Fibroblast of lung (primary cell): Measurements from ENCODE around the gene TMEM115. TPM values are rescaled to one million over a fixed set of nuclear protein-coding genes. Genes with fewer than 3 reads are reported as not detected.

Source experiments
- DNase-seq, 2 donors: peaks; one replicate each; pipeline versions ENCODE4 v3.0.0 to v3.0.0-alpha.2; 2010; ENCODE audit warnings: low read depth in 2 of 2
- H2AFZ ChIP-seq: 2 replicates; pipeline ENCODE4 v1.5.1; 2012; ENCODE audit warnings: low read length, control low read depth, inconsistent platforms
- H3K27ac ChIP-seq: 2 replicates; pipeline ENCODE4 v1.5.1; 2011; ENCODE audit warnings: low read length, control low read depth; ENCODE audit not compliant: insufficient read depth
- H3K27me3 ChIP-seq: 2 replicates; pipeline ENCODE4 v1.5.1; 2011; ENCODE audit warnings: mild to moderate bottlenecking, low read length; ENCODE audit not compliant: control insufficient read depth, insufficient read depth
- H3K36me3 ChIP-seq: 2 replicates; pipeline ENCODE4 v1.5.1; 2011; ENCODE audit warnings: low read length; ENCODE audit not compliant: control insufficient read depth, insufficient read depth
- H3K4me1 ChIP-seq: 2 replicates; pipeline ENCODE4 v1.5.1; 2011; ENCODE audit warnings: low read length; ENCODE audit not compliant: control insufficient read depth, insufficient read depth; ENCODE audit errors: extremely low read depth
- H3K4me2 ChIP-seq: 2 replicates; pipeline ENCODE4 v1.5.1; 2011; ENCODE audit warnings: low read length, control low read depth; ENCODE audit not compliant: insufficient read depth; ENCODE audit errors: extremely low read depth
- H3K4me3 ChIP-seq, 4 experiments: fragments of 200-600 bp in 1 of 4; sonication (generic) in 1 of 4; replicated peaks in 1 of 4; 2 replicates each; pipeline ENCODE4 v1.5.1; 2011 to 2016; ENCODE audit warnings: low read length in 4 of 4, low read depth in 3 of 4, mild to moderate bottlenecking in 3 of 4, control low read depth in 2 of 4, inconsistent platforms in 1 of 4, mixed read lengths in 1 of 4; ENCODE audit not compliant: insufficient read depth in 1 of 4; ENCODE audit errors: control extremely low read depth in 1 of 4
- H3K79me2 ChIP-seq: 2 replicates; pipeline ENCODE4 v1.5.1; 2012; ENCODE audit warnings: mild to moderate bottlenecking, low read length, inconsistent platforms; ENCODE audit not compliant: control insufficient read depth, insufficient read depth
- H3K9ac ChIP-seq: 2 replicates; pipeline ENCODE4 v1.5.1; 2011; ENCODE audit warnings: mild to moderate bottlenecking, low read length, control low read depth; ENCODE audit not compliant: insufficient read depth
- H3K9me3 ChIP-seq: 2 replicates; pipeline ENCODE4 v1.5.1; 2012; ENCODE audit warnings: low read depth, low read length; ENCODE audit not compliant: control insufficient read depth, insufficient read depth
- H4K20me1 ChIP-seq: 2 replicates; pipeline ENCODE4 v1.5.1; 2011; ENCODE audit warnings: low read length; ENCODE audit not compliant: control insufficient read depth, insufficient read depth; ENCODE audit errors: extremely low read depth
- EZH2 ChIP-seq: IDR thresholded peaks from 2 replicates; pipeline ENCODE4 v1.5.1; 2012; ENCODE audit warnings: low read length, control low read depth, mild to moderate bottlenecking; ENCODE audit errors: missing control alignments
- polyA plus RNA-seq, 2 donors: library from polyadenylated mRNA; depleted of rRNA in 1 of 2; stranded (reverse) in 1 of 2; unstranded in 1 of 2; fragments of >200 nt; gene quantifications; 2 replicates each; pipeline ENCODE4 v1.2.1, GENCODE V29; 2011 to 2012; ENCODE audit warnings: missing spikeins in 1 of 2
- total RNA-seq: library from RNA; depleted of rRNA; stranded (reverse); fragments of >200 nt; gene quantifications from 2 replicates; pipeline ENCODE4 v1.2.1, GENCODE V29; 2014
- TF ChIP-seq, protein P1 (sequence below), 2 donors: IDR thresholded peaks in 1 of 2; conservative IDR thresholded peaks in 1 of 2; 1 replicate in 1 of 2; 2 replicates in 1 of 2; pipeline ENCODE4 v1.5.1; 2011 to 2012; ENCODE audit warnings: low read length in 2 of 2, control low read depth in 1 of 2, inconsistent platforms in 1 of 2, low read depth in 1 of 2, mild to moderate bottlenecking in 1 of 2

Gene TMEM115
- total and polyA plus RNA-seq, 2 donors (not counting 1 experiment from before 2014, with no cell fraction given) = 28.2 to 44.8 TPM

DNA sequence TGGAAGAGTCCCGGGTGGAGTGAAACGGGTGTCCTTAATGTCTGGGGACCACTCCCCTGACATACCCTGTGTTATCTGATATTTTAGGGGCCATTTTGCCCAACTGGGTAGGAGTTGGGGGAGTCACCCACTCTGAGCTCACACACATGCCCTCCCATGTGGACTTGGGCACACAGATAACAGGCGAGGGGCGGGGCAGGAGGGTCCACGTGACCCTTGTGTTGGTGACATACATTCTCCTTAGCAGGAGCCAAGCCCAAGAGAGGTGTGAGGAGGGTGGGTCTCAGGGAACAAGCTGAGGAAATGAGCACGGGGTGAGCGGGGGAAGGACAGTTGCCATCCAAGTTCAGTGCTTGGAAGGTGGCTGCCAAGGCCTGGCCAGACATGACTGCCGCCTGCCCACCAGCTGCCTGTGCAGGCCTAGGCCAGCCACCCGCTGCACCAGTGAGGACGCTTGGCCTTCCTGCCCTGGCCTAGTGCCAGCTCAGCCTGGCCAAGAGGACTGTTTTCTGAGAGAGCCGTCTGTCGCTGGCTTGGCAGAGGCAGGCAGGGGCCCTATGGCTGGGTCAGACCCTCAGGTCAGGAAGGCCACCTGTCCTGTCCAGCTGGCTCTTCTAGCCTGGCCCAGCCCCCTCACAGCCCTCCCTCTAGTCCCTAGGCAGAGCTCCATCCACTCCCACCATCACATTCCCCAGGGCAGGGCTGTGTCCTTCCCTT, 31.3 kb upstream of the TMEM115 start:
- H3K4me2 ChIP-seq = no peak overlapping the region
- H4K20me1 ChIP-seq = no peaks in the 10 kb centered on the region
- no peak overlapping the region for H3K27ac ChIP-seq
- no peak for DNase-seq
- H3K9me3 ChIP-seq = no peaks in the 10 kb centered on the region
- no peaks in the 10 kb centered on the region for H3K4me1 ChIP-seq
- no peaks in the 10 kb centered on the region for H3K36me3 ChIP-seq
- H3K79me2 ChIP-seq = no peaks in the 10 kb centered on the region
- no peak overlapping the region for H3K4me3 ChIP-seq
- H2AFZ ChIP-seq = no peak overlapping the region
- no peak overlapping the region for H3K9ac ChIP-seq
- TF ChIP-seq, protein P1, sequence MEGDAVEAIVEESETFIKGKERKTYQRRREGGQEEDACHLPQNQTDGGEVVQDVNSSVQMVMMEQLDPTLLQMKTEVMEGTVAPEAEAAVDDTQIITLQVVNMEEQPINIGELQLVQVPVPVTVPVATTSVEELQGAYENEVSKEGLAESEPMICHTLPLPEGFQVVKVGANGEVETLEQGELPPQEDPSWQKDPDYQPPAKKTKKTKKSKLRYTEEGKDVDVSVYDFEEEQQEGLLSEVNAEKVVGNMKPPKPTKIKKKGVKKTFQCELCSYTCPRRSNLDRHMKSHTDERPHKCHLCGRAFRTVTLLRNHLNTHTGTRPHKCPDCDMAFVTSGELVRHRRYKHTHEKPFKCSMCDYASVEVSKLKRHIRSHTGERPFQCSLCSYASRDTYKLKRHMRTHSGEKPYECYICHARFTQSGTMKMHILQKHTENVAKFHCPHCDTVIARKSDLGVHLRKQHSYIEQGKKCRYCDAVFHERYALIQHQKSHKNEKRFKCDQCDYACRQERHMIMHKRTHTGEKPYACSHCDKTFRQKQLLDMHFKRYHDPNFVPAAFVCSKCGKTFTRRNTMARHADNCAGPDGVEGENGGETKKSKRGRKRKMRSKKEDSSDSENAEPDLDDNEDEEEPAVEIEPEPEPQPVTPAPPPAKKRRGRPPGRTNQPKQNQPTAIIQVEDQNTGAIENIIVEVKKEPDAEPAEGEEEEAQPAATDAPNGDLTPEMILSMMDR (conservative IDR thresholded peaks at IDR 0.05 in 1 of 2, IDR thresholded peaks at IDR 0.05 in 1 of 2; ENCODE audit: low read depth in 1 of 2, low read length in 2 of 2) = no peak
- TF ChIP-seq EZH2 = no peak
- H3K27me3 ChIP-seq = no peaks in the 10 kb centered on the region

DNA sequence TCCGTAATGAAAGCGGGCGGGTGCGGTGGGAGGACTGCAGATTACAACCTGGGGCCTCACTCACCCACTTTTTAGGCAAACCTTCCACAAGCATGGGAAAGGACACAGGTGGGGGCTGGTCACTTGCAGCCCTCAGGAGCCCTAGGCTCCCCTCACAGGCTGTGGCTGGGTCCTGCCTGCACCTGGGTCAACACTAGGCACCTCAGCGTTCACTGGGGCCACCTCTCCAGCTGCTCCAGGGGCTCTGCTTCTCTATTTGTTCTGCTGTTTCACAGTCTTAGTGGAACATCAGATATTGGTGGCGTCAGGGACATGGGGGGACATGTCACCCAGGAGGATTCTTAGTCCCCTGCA, 30.1 kb upstream of the TMEM115 start:
- no peaks in the 10 kb centered on the region for H3K36me3 ChIP-seq
- H3K4me1 ChIP-seq = no peaks in the 10 kb centered on the region
- H4K20me1 ChIP-seq = no peaks in the 10 kb centered on the region
- TF ChIP-seq, protein P1 (conservative IDR thresholded peaks at IDR 0.05 in 1 of 2, IDR thresholded peaks at IDR 0.05 in 1 of 2; ENCODE audit: low read depth in 1 of 2, low read length in 2 of 2) = no peak
- TF ChIP-seq EZH2 = no peak
- H3K4me3 ChIP-seq = no peak overlapping the region
- H2AFZ ChIP-seq = no peak overlapping the region
- H3K27ac ChIP-seq = no peak overlapping the region
- H3K9ac ChIP-seq = no peak overlapping the region
- H3K4me2 ChIP-seq = no peak overlapping the region
- H3K79me2 ChIP-seq = no peaks in the 10 kb centered on the region
- no peak for DNase-seq
- no peaks in the 10 kb centered on the region for H3K27me3 ChIP-seq
- H3K9me3 ChIP-seq = no peaks in the 10 kb centered on the region

DNA sequence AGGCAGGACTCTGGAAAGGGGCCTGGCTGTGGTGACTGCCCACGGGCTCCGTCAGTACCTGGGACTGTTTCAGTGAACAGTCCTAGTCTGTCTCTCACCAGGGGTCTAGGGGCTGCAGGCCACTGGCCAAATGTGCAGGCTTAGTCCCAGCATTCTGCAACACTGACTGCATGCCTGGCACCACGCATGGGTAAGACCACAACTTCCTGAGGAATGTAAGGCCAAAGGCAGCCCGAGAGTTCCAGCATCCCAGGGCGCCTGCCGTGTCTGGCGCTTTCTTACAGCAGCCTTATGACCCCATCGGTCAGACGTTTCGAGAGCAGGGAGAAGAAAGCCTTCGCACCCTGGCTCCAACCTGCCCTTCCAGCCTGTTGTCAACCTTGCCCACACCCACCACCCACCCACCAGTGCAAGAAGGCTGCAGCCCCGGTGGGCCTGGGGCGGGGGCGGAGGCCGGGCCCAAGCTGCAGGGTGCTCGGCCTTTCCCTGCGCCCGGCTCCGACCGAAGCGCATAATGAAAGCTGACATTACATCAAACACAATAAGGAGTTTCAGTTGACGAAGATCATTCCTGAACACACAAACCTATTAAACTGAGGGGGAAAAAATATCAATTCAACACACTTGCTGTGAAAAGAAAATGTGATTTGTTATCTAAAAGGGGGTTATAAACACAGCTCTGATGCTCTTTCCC, 29.5 kb upstream of the TMEM115 start:
- Histone ChIP-seq H4K20me1 (no peaks in the 10 kb centered on the region), H3K9ac (no peak overlapping the region), H2AFZ (no peak overlapping the region), H3K4me1 (no peaks in the 10 kb centered on the region), H3K9me3 (no peaks in the 10 kb centered on the region), H3K79me2 (no peaks in the 10 kb centered on the region), H3K4me2 (no peak overlapping the region), H3K36me3 (no peaks in the 10 kb centered on the region), H3K27me3 (no peaks in the 10 kb centered on the region), H3K4me3 (no peak overlapping the region), H3K27ac (no peak overlapping the region)
- peak in 1 of 2 donors; percentile 44 for DNase-seq
- TF ChIP-seq EZH2 = no peak
- TF ChIP-seq, protein P1 (conservative IDR thresholded peaks at IDR 0.05 in 1 of 2, IDR thresholded peaks at IDR 0.05 in 1 of 2; ENCODE audit: low read depth in 1 of 2, low read length in 2 of 2) = no peak
